Measurements from ENCODE around the gene KIAA0930. TPM values are rescaled to one million over a fixed set of nuclear protein-coding genes. Genes with fewer than 3 reads are reported as not detected.

KIAA0930 gene
- total RNA-seq, 2 donors from 2014 or later = 38.5 to 44.8 TPM

DNA sequence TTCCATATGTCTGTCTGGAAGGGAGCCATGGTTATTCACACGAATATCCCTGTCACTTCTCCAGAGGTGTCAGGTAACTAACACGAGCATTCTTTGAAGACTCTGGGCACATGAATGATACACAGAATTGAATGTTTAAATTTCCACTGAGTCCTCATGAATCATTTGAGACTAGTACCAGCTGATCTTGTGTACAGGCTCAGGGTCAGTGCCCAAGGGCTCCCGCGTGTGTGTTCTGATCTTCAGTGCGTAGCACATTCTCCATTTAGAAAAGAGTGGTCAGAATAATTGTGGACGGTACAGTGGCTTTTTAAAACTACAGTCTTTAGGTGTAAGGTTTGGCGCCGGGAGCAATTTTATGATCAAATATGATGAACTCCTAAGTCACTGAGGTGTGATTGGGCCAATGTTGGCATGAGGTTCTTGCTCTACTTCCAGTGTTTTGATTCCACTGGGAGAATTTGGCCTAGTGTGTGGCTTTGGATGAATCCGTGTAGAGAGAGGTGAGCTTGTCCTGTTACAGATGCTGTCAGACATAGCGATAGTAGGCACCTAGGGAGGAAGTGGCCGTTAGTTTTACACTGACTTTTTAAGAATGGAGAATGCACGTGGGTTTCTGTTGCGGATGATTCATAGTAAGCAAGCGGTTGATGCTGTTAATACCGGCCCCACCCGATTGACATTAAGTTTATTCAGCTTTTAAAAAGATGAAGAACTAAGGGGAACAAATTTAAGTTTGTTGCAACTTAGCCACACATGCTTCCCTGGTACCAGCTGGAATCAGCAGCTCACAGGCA, 54.8 kb downstream of the KIAA0930 start:
- no peak for DNase-seq
- no peak overlapping the region for H3K27ac ChIP-seq
- no peak overlapping the region for H3K4me3 ChIP-seq
- no peaks in the 10 kb centered on the region for H3K9me3 ChIP-seq
- no peak overlapping the region for H3K9ac ChIP-seq (ENCODE audit: low read depth in 2 of 2, low read length in 2 of 2)
- H3K27me3 ChIP-seq = no peaks in the 10 kb centered on the region
- H3K4me1 ChIP-seq = no peaks in the 10 kb centered on the region
- intact Hi-C loops (cut with DNase I) = no loop called here
- TF ChIP-seq, protein P1, sequence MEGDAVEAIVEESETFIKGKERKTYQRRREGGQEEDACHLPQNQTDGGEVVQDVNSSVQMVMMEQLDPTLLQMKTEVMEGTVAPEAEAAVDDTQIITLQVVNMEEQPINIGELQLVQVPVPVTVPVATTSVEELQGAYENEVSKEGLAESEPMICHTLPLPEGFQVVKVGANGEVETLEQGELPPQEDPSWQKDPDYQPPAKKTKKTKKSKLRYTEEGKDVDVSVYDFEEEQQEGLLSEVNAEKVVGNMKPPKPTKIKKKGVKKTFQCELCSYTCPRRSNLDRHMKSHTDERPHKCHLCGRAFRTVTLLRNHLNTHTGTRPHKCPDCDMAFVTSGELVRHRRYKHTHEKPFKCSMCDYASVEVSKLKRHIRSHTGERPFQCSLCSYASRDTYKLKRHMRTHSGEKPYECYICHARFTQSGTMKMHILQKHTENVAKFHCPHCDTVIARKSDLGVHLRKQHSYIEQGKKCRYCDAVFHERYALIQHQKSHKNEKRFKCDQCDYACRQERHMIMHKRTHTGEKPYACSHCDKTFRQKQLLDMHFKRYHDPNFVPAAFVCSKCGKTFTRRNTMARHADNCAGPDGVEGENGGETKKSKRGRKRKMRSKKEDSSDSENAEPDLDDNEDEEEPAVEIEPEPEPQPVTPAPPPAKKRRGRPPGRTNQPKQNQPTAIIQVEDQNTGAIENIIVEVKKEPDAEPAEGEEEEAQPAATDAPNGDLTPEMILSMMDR (IDR thresholded peaks at IDR 0.05) = no peak
- H3K36me3 ChIP-seq = peaks cover 3% of the 10 kb centered on the region

DNA sequence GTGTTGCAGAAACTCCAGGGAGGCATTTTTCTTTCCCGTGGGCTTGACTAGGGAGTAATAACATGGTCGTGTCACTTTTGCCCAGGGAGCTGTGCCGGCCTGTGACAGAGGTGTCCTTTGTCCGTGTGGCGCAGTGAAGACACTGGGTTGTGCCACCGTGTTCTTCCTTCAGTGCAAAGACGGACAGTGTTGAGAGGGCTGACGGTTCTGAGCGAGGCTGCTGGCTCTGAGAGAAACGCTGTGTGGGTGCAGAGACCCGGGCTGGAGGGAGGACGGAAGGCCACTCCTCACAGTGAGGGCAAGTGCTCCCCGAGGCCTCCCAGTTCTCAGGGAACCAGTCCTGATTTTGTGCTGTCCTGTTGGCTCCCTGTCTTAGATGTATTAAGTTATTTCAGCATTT, 56.7 kb downstream of the KIAA0930 start:
- H3K27ac ChIP-seq = no peak overlapping the region
- H3K27me3 ChIP-seq = no peaks in the 10 kb centered on the region
- DNase-seq = no peak
- TF ChIP-seq, protein P1 (IDR thresholded peaks at IDR 0.05) = no peak
- H3K4me3 ChIP-seq = no peak overlapping the region
- intact Hi-C loops (cut with DNase I) = no loop called here
- H3K9ac ChIP-seq (ENCODE audit: low read depth in 2 of 2, low read length in 2 of 2) = no peak overlapping the region
- no peaks in the 10 kb centered on the region for H3K4me1 ChIP-seq
- no peaks in the 10 kb centered on the region for H3K9me3 ChIP-seq
- H3K36me3 ChIP-seq = peaks cover 3% of the 10 kb centered on the region

DNA sequence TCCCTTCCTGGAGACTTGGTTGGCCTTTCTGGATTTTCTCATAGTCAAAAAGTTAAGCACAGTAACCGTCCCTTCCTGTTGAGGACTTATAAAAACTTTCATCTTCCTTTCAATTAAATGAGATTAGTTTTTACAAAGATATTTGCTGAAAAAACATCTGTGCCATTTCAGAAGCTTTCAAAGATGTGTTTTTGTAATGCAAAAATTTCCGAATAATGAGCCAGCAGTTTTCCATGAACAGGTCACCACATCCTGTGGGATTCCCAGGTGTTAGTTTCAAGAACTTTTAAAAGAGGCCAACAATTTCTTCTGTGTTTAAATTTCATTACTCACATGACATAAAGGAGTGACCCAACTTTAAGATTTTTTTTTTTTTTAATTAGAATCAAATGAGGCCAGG, 58.9 kb downstream of the KIAA0930 start:
- no peak overlapping the region for H3K27ac ChIP-seq
- H3K4me3 ChIP-seq = no peak overlapping the region
- intact Hi-C loops (cut with DNase I) = no loop called here
- H3K9ac ChIP-seq (ENCODE audit: low read depth in 2 of 2, low read length in 2 of 2) = no peak overlapping the region
- H3K4me1 ChIP-seq = no peaks in the 10 kb centered on the region
- no peaks in the 10 kb centered on the region for H3K27me3 ChIP-seq
- TF ChIP-seq, protein P1 (IDR thresholded peaks at IDR 0.05) = no peak
- H3K36me3 ChIP-seq = peaks cover 3% of the 10 kb centered on the region
- DNase-seq = no peak
- H3K9me3 ChIP-seq = no peaks in the 10 kb centered on the region

DNA sequence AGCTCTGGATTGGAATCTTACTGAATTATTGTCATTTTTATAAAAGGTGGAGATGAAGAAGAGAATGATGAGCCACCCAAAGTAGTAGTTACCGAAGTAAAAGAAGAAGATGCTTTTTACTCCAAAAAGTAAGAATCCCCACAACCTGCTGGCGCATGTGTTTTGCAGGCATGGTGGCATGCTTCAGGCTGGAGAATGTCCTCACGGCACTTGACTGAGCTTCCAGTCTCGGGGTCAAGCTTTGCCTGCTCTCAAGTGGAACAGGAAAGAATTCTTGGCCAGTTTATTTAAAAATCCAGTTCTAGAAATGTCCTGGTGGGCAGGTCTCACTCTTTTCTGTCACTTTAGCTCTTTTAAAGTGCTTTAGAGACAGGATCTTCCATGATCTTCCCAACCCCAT, 59.5 kb downstream of the KIAA0930 start:
- Histone ChIP-seq H3K27ac (no peak overlapping the region), H3K4me1 (no peaks in the 10 kb centered on the region), H3K4me3 (no peak overlapping the region), H3K36me3 (peaks cover 3% of the 10 kb centered on the region), H3K9me3 (no peaks in the 10 kb centered on the region), H3K9ac (ENCODE audit: low read depth in 2 of 2, low read length in 2 of 2) (no peak overlapping the region), H3K27me3 (no peaks in the 10 kb centered on the region)
- TF ChIP-seq, protein P1 (IDR thresholded peaks at IDR 0.05) = no peak
- no peak for DNase-seq
- intact Hi-C loops (cut with DNase I) = no loop called here

DNA sequence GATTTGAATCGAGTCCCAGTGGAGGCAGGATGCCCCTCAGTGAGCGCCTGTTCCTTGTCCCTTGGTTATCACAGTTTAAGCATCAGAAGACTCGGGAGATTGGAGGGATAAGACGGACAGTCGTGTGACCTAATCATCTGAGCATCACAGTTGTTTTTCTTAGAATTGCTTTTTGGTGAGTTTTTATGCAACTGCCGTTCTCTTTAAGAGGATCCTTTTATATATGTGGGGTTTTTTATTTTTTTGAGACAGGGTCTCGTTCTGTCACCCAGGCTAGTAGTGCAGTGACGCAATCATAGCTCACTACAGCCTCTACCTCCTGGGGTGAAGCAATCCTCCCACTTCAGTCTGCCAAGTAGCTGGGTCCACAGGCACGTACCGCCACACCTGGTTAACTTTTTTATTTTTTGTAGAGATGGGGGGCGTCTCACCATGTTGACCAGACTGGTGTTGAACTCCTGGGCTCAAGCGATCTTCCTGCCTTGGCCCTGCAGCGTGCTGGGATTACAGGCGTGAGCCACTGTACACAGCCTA, 60.5 kb downstream of the KIAA0930 start:
- Histone ChIP-seq H3K36me3 (peaks cover 3% of the 10 kb centered on the region), H3K9ac (ENCODE audit: low read depth in 2 of 2, low read length in 2 of 2) (no peak overlapping the region), H3K27ac (no peak overlapping the region), H3K27me3 (no peaks in the 10 kb centered on the region), H3K4me1 (no peaks in the 10 kb centered on the region), H3K4me3 (no peak overlapping the region), H3K9me3 (no peaks in the 10 kb centered on the region)
- intact Hi-C loops (cut with DNase I) = no loop called here
- TF ChIP-seq, protein P1 (IDR thresholded peaks at IDR 0.05) = no peak
- no peak for DNase-seq

All from colonic mucosa (tissue), 4 donors.